Liver (tissue), 9 donors: ENCODE data around the gene CA9. TPM values are rescaled to one million over a fixed set of nuclear protein-coding genes. Genes with fewer than 3 reads are reported as not detected.
"Not testable (repeated sequence)": the region's sequence is repeated elsewhere in the genome, so short reads cannot be mapped to it uniquely, and the experiment has no call there.

Source experiments
- DNase-seq: peaks from one replicate; pipeline ENCODE4 v3.0.0-alpha.2; 2017; ENCODE audit warnings: low spot score
- H3K27ac ChIP-seq, 2 donors: one replicate each; pipeline ENCODE4 v1.7.0; 2013; ENCODE audit warnings: inconsistent platforms in 2 of 2, low read length in 2 of 2, control low read depth in 1 of 2, low read depth in 1 of 2, mild to moderate bottlenecking in 1 of 2
- H3K27me3 ChIP-seq, 4 donors: one replicate each; pipeline versions ENCODE4 v1.6.1 to v1.7.0; 2013; ENCODE audit warnings: low read length in 3 of 4, inconsistent platforms in 1 of 4, mild to moderate bottlenecking in 1 of 4, moderate library complexity in 1 of 4; ENCODE audit not compliant: control insufficient read depth in 4 of 4, insufficient read depth in 4 of 4
- H3K36me3 ChIP-seq, 4 donors: one replicate each; pipeline versions ENCODE4 v1.6.1 to v1.7.0; 2013; ENCODE audit warnings: low read length in 3 of 4, mild to moderate bottlenecking in 3 of 4, low read depth in 1 of 4, moderate library complexity in 1 of 4; ENCODE audit not compliant: control insufficient read depth in 4 of 4, insufficient read depth in 3 of 4
- H3K4me1 ChIP-seq, 4 donors: one replicate each; pipeline versions ENCODE4 v1.6.1 to v1.7.0; 2013; ENCODE audit warnings: low read length in 3 of 4, mild to moderate bottlenecking in 3 of 4, moderate library complexity in 1 of 4; ENCODE audit not compliant: control insufficient read depth in 4 of 4, insufficient read depth in 4 of 4
- H3K4me3 ChIP-seq, 3 donors: one replicate each; pipeline versions ENCODE4 v1.6.1 to v1.7.0; 2013; ENCODE audit warnings: low read length in 3 of 3, control low read depth in 1 of 3, low read depth in 1 of 3, mild to moderate bottlenecking in 1 of 3
- H3K9ac ChIP-seq, 2 donors: one replicate each; pipeline ENCODE4 v1.7.0; 2013; ENCODE audit warnings: low read length in 2 of 2, mild to moderate bottlenecking in 2 of 2, moderate library complexity in 2 of 2, control low read depth in 1 of 2, low read depth in 1 of 2
- H3K9me3 ChIP-seq, 4 donors: one replicate each; pipeline versions ENCODE4 v1.6.1 to v1.7.0; 2013; ENCODE audit warnings: low read length in 3 of 4; ENCODE audit not compliant: control insufficient read depth in 4 of 4
- ATF3 ChIP-seq: IDR thresholded peaks from 2 replicates; pipeline ENCODE4 v1.6.1; 2016; ENCODE audit warnings: antibody characterized with exemption
- CTCF ChIP-seq: fragments of 150-350 bp; IDR thresholded peaks from 2 replicates; pipeline ENCODE4 v1.5.1; 2017; ENCODE audit warnings: improper control_type of control experiment, low read depth, low read length; ENCODE audit not compliant: missing input control
- EGR1 ChIP-seq, 2 donors: IDR thresholded peaks; 2 replicates each; pipeline ENCODE4 v1.6.1; 2016 to 2018; ENCODE audit warnings: antibody characterized with exemption in 2 of 2, low read depth in 2 of 2
- HNF4A ChIP-seq, 2 donors: conservative IDR thresholded peaks; 2 replicates each; pipeline ENCODE4 v1.6.1; 2016; ENCODE audit warnings: antibody characterized with exemption in 2 of 2, mild to moderate bottlenecking in 2 of 2
- HNF4G ChIP-seq: IDR thresholded peaks from 2 replicates; pipeline ENCODE4 v1.6.1; 2016; ENCODE audit warnings: antibody characterized with exemption
- JUND ChIP-seq, 2 donors: IDR thresholded peaks; 2 replicates each; pipeline ENCODE4 v1.6.1; 2016; ENCODE audit warnings: antibody characterized with exemption in 2 of 2
- MAX ChIP-seq: IDR thresholded peaks from 2 replicates; pipeline ENCODE4 v1.6.1; 2016; ENCODE audit warnings: antibody characterized with exemption
- RAD21 ChIP-seq, 2 donors: IDR thresholded peaks; 2 replicates each; pipeline ENCODE4 v1.6.1; 2016; ENCODE audit warnings: antibody characterized with exemption in 2 of 2, mild to moderate bottlenecking in 2 of 2
- REST ChIP-seq: IDR thresholded peaks from 2 replicates; pipeline ENCODE4 v1.6.1; 2016; ENCODE audit warnings: antibody characterized with exemption, mild to moderate bottlenecking
- RXRA ChIP-seq, 2 donors: IDR thresholded peaks; 2 replicates each; pipeline ENCODE4 v1.6.1; 2017 to 2018; ENCODE audit warnings: antibody characterized with exemption in 2 of 2, mild to moderate bottlenecking in 1 of 2
- TAF1 ChIP-seq: conservative IDR thresholded peaks from 2 replicates; pipeline ENCODE4 v1.6.1; 2016; ENCODE audit warnings: antibody characterized with exemption, mild to moderate bottlenecking
- ZBTB33 ChIP-seq: IDR thresholded peaks from 2 replicates; pipeline ENCODE4 v1.6.1; 2016; ENCODE audit warnings: antibody characterized with exemption
- WGBS: extraction: QIAGEN DNeasy Blood & Tissue Kit; methylation state at CpG from one replicate; pipeline ENCODE4 v1.1.7; 2013; 5-methylcytosine and 5-hydroxymethylcytosine counted together
- polyA plus RNA-seq, 2 donors: library from polyadenylated mRNA; stranded (reverse) in 1 of 2; unstranded in 1 of 2; fragments of 200-250 nt in 1 of 2; fragments of >200 nt in 1 of 2; fragmentation: Nextera tagmentation in 1 of 2; extraction: Ambion mirVana in 1 of 2; gene quantifications; one replicate each; pipeline versions ENCODE4 v1.2.1 to v1.2.3, GENCODE V29; 2013 to 2015
- total RNA-seq, 2 donors: library from RNA; depleted of rRNA; stranded (reverse); fragments of >200 nt; gene quantifications; one replicate each; pipeline ENCODE4 v1.2.3, GENCODE V29; 2014
- donor health status: healthy.
- donor health status: healthy.
- donor health status: healthy.
- donor health status: healthy.
- donor health status: healthy.

CA9 gene
- total and polyA plus RNA-seq, 4 donors: 0.47 to 2.2 (median 0.80) TPM

- H3K4me1 ChIP-seq: no peaks in the 10 kb centered on the region
- TF ChIP-seq RXRA (IDR thresholded peaks at IDR 0.05): no peak
- no peak for TF ChIP-seq HNF4G
- no peak for TF ChIP-seq ATF3
- TF ChIP-seq TAF1: no peak
- no peak for TF ChIP-seq CTCF
- no peak for TF ChIP-seq MAX
- no peak for TF ChIP-seq HNF4A (conservative IDR thresholded peaks at IDR 0.05)
- no peak for TF ChIP-seq REST
- TF ChIP-seq ZBTB33: no peak
- no peak for TF ChIP-seq EGR1 (IDR thresholded peaks at IDR 0.05; ENCODE audit: low read depth in 2 of 2)
- no peak for TF ChIP-seq RAD21 (IDR thresholded peaks at IDR 0.05)
- TF ChIP-seq JUND (IDR thresholded peaks at IDR 0.05): no peak
- 82% methylated on average over 9 of the region's 9 CpGs for WGBS
Observed at GRCh38 chr9:35636135-35636876, 37.4 kb upstream of the CA9 start.

GRCh38 chr9:35636877-35637246, 36.9 kb upstream of the CA9 start:
- not testable (repeated sequence) for H3K4me3 ChIP-seq, H3K9me3 ChIP-seq, H3K36me3 ChIP-seq, H3K9ac ChIP-seq, H3K4me1 ChIP-seq, H3K27me3 ChIP-seq, DNase-seq
- 98% methylated on average over 6 of the region's 6 CpGs for WGBS
- H3K27ac ChIP-seq: peak overlapping the region in 1 of 2 donors; percentile 28

More at GRCh38 chr9:35636135-35636876, 37.4 kb upstream of the CA9 start:
- Histone ChIP-seq H3K36me3 (no peaks in the 10 kb centered on the region), H3K27me3 (no peaks in the 10 kb centered on the region), H3K9ac (no peak overlapping the region), H3K27ac (peak overlapping the region in 1 of 2 donors; percentile 35), H3K4me3 (no peak overlapping the region), H3K9me3 (no peaks in the 10 kb centered on the region)
- DNase-seq: no peak

GRCh38 chr9:35637427-35637955, 36.2 kb upstream of the CA9 start:
- WGBS: 95% methylated on average over 9 of the region's 9 CpGs
- not testable (repeated sequence) for H3K9ac ChIP-seq, H3K36me3 ChIP-seq, DNase-seq, H3K27me3 ChIP-seq, H3K4me1 ChIP-seq, H3K27ac ChIP-seq, H3K9me3 ChIP-seq, H3K4me3 ChIP-seq

GRCh38 chr9:35638751-35639150, 35.0 kb upstream of the CA9 start:
- not testable (repeated sequence) for H3K36me3 ChIP-seq, H3K9ac ChIP-seq, H3K27me3 ChIP-seq, H3K4me3 ChIP-seq, DNase-seq, H3K9me3 ChIP-seq, H3K4me1 ChIP-seq, H3K27ac ChIP-seq
- 62% methylated on average over 7 of the region's 8 CpGs for WGBS
